Right renal cortex interstitium (tissue), 3 donors: ENCODE data around the gene POU6F1. TPM values are rescaled to one million over a fixed set of nuclear protein-coding genes. Genes with fewer than 3 reads are reported as not detected.
"Not testable (repeated sequence)": the region's sequence is repeated elsewhere in the genome, so short reads cannot be mapped to it uniquely, and the experiment has no call there.

Source experiments
- DNase-seq, 3 donors: peaks; one replicate each; pipeline ENCODE4 v3.0.0-alpha.2; 2013; ENCODE audit warnings: low read depth in 3 of 3, low spot score in 2 of 3
- polyA plus RNA-seq, 3 donors: library from polyadenylated mRNA; unstranded; fragments of 120-200 nt; gene quantifications; one replicate each; pipeline ENCODE4 v1.2.1, GENCODE V29; 2013; ENCODE audit not compliant: insufficient read length in 3 of 3

Gene POU6F1, protein sequence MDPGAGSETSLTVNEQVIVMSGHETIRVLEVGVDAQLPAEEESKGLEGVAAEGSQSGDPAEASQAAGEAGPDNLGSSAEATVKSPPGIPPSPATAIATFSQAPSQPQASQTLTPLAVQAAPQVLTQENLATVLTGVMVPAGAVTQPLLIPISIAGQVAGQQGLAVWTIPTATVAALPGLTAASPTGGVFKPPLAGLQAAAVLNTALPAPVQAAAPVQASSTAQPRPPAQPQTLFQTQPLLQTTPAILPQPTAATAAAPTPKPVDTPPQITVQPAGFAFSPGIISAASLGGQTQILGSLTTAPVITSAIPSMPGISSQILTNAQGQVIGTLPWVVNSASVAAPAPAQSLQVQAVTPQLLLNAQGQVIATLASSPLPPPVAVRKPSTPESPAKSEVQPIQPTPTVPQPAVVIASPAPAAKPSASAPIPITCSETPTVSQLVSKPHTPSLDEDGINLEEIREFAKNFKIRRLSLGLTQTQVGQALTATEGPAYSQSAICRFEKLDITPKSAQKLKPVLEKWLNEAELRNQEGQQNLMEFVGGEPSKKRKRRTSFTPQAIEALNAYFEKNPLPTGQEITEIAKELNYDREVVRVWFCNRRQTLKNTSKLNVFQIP
- polyA plus RNA-seq, result 1 to 10 TPM; 6.2 to 6.7 (median 6.2) TPM

DNA sequence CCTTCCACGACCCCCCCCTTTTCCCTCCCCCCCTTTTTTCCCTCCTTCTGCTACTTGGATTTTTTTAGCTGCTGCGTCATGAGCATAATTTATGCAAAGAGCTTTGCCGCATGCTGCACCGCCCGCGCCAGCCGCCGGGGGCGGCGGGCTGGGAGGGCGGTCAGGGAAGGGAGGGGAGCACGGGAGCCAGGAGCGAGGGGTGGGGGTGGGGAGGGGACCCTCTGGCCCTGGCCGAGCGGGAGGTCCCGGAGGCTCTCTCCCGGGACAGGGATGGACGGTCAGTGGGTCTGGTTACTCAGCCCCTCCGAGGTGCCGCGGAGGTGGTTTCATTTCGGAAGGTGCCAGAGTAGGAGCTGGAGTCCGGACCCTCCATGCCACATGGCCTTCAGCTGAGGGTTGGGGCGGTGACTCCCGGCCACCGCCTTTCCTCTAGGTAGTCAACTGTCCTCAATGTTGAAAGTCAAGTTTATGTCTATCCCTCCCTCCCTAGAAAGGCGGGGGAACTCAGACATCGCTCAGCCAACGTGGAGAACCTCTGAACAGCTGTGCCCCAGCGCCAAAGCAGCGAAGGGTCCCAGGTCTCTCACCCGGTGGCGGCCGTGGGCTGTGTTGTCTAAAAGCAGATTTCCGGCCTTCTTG is at the start of gene POU6F1:
TSS of gene POU6F1 (minus strand) at position 95 of the 639 bp plus-strand sequence. CDS start 11,226 bp downstream, outside the sequence.
- DNase-seq, result peak in 2 of 3 donors; percentile 69 to 86

DNA sequence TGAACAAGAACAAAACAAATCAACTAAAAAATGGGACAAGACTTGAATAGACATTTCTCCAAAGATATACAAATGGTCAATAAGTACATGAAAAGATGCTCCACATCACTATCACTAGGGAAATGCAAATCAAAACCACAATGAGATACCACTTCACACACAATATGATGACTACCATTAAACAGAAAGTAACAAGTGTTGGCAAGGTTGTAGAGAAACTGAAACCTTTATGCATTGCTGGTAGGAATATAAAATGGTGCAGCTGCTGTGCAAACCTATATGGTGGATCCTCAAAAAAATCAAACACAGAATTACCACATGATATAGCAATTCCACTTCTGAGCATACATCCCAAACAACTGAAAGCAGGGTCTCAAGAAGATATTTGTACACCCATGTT is 47.2 kb upstream of the POU6F1 start:
- DNase-seq, result no peak

DNA sequence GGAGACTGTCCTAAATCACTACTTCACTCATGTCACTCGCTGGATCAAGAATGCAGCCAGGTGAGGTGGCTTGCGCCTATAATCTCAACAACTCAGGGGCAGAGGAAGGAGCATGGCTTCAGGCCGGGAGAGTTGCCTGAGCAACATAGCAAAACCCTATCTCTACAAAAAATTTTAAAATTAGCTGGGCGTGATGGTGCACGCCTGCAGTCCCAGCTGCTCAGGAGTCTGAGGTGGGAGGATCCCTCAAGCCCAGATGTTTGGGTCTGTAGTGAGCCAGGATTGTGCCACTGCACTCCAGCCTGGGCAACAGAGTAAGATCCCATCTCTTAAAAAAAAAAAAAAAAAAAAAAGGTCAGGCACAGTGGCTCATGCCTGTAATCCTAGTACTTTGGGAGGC is 46.4 kb upstream of the POU6F1 start:
- DNase-seq, result no peak

DNA sequence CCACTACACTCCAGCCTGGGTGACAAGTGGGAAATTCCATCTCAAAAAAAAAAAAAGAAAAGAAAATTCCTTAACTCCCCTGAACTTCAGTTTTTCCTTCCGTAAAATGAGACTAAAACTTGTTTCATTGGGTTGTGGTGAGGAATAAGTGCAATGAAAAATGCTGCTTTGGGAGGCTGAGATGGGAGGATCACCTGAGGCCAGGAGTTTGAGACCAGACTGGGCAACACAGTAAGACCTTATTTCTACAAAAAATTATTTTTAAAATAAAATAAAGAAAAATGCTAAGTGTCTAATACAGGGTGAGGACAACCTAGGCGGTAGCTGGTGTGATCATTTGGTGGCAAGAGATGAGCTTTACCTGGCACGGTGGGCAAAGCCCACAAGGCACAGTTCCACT is 45.5 kb upstream of the POU6F1 start:
- no peak for DNase-seq

DNA sequence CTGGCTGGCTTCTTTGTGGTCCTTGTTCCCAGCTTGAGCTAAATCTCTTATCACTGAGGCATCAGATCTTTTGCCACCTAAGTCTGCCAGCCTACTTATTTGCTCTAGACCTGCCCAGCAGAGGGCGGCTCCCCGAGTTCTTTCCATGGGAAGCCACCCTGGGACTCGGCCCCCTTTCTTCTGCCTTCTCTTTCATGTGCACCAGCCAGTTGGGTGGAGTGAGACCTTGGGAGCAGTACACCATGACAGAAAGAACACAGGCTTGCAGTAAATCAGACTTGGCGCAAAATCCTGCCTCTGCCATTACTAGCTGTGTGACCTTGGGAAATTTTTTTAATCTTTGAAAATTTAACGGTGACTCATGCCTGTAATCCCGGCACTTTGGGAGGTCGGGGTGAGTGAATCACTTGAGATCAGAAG is 44.9 kb upstream of the POU6F1 start:
- DNase-seq, result no peak

DNA sequence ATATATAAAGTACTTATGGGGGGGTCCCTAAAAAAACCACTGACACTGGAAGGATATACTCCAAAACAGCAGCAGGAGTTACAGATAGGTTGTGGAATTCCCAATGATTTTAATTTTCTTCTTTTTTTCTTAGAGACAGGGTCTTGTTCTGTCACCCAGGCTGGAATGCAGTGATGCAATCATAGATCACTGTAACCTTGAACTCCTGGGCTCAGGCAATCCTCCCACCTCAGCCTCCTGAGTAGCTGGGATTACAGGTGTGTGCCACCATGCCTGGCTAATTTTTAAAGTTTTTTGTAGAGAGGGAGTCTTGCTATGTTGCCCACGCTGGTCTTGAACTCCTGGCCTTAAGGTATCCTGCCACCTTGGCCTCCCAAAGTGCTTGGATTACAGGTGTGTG is 41.7 kb upstream of the POU6F1 start:
- not testable (repeated sequence) for DNase-seq

DNA sequence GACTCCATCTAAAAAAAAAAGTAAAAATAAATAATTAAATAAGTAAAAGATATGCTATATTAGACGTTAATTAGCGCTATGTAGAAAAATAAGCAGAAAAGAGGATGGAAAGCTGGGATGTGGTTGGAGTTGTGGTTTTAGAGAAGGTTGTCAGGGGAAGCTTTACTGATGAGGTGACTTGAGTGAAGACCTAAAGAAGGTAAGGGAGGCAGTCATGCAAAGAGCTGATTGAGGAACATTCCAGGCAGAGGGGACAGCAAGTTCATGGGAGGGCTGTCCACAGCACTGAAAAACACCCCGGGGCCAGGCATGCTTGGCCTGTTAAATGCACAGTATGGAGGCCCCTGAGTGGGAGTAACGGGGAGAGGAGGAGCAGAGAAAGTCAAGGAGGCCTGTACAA is 36.7 kb upstream of the POU6F1 start:
- no peak for DNase-seq

DNA sequence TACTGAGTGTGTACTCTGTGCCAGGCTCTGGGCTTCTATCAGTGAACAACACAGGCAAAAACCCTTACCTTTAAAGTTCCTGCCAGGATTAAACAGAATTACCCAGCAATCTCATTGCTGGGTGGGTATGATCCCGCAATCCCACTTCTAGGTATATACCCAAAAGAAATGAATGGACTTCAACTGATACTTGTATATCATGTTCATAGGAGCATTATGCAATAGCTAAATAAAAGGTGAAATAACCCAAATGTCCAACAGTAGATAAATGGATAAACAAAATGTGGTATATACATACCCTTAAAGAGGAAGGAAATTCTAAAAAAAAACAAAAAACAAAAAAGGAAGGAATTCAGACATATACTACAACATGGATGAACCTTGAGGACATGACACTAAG is 35.4 kb upstream of the POU6F1 start:
- no peak for DNase-seq

DNA sequence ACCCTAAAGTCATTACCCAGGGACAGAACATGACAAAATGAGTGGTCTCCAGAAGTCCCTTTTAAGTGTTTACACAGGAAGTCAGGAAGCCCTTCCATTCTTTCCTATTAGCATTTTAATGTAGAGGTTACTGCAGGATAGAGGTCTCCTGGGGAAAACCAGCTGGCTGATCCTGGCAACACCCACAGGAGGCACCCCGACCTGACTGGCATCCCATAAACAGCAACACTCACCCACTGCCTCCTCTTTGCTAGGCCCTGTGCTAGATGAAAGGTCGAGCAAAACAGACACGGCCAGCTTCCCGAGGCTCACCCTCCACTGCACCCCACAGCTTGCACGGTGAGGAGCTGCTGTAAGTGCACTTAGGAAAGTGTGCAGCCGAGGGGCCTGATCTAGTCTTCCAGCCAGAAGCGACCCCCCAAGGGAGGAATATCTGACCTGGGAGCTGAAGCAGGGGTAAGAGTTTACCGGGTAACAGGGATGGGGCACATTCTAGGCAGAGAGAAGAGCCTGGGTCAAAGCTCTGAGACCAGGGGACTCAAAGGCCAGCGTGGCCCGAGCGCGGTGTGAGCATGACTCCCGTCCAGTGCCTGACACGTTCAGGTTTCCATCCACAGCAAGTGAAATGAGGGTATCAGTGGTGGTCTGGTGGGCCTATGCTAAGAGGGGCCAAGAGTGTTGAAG is 29.8 kb upstream of the POU6F1 start:
- no peak for DNase-seq

DNA sequence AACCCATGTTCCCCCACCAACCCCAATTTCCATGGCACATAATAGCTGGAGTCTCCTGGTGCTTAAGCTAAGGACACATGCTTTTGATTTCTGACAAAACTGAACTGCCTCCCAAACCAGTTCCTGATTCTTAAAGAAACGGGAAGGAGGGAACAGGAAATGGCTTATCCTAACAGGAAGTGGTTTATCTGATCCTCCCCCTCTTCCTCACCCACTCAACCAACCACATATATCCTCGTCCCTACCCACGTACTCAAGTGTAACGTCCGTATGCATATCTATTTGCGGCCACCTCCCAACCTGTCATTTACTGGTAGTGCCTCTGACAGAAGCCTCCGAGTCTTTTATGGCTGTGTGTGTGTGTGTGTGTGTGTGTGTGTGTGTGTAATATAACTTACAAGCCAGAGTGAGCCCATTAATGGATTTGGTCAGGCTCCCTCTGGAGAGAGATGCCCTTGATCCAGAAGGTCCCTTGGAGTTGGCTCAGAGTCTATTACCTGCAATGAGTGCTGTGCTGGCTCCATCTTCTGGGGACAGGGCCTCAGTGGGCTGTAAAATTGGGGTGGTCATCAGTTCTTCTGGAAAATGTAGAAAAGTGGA is 28.5 kb upstream of the POU6F1 start:
- DNase-seq, result no peak

DNA sequence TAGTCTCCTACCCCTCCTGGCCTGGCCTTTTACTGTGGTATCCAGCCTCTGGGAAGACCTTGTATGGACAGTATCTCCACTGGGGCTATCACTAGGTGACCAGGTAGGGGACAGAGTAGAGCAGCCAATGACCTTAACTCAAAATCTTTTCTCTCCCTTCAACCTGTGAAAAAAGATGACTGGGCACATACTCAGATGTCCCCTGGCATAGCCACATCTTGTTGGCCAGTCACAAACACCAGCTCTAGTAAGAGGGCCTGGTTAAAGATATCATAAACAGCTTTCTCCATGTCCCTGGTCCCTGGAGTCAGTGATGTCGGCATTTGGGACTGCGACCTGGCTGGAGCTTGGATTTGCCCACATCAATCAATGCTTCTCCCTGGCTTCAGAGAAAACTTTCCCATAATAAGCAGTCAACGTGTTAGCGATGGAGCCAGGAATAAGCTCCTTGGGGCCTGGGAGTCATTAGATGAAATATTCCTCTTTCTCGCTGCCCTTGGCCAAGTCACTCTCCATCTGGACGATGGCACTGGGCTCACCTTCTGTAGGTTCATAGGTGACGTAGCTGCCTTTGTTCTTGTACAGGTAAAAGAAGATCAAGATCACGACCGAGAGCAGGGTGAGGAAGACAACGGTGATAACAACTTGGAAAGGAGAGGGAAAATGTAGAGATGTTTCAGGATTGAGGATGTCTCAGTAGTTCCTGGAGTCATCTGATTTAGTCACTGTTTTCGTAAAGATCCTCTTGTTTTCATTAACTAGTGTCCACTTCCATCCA is 27.8 kb upstream of the POU6F1 start:
- DNase-seq, result no peak

DNA sequence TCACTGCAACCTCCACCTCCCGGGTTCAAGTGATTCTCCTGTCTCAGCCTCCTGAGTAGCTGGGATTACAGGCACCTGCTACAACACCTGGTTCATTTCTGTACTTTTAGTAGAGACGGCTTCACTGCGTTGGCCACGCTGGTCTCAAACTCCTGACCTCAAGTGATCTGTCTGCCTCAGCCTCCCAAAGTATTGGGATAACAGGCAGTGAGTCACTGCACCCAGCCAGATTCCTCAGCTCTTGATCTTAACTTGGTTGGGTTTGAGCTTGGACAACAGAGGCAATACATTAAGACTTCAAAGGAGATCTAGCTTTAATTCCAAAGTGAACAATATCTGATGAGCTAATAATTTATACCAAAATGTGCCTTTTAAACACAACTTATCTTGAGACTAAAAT is 26.4 kb upstream of the POU6F1 start:
- no peak for DNase-seq

DNA sequence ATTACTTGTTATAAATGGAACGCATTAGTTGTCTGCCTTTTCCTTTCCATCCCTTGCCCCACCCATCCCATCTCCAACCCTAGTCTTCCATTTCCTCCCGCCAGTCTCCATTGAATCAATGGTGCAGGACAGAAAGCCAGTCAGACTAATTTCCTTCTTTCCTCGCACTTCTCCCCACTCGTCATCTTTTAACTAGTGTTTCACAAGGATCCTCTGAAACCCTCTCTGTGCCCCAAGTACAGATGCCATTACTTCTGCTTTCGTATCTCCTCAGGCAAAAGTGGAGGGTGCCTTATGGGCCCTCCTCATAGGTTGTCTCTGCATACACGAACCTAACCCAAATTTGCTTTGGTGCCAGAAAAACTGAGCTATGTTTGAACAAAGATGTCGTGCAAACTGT is 25.0 kb upstream of the POU6F1 start:
- DNase-seq, result no peak

DNA sequence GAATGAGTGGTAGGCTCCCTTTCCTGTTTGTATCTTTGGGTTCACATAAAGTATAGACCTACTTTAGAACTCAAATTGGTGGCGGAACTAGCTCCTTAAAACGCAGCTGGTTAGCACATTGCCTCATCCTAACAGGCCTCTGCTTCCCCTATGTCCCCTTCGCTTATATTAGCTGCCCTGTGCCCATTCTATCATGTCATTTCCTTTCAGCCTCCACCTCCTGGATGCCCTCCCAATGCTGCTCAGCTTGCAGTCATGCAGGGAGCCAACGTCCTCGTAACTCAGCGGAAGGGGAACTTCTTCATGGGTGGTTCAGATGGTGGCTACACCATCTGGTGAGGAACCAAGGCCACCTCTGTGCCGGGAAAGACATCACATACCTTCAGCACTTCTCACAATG is 24.3 kb upstream of the POU6F1 start:
- DNase-seq, result no peak

DNA sequence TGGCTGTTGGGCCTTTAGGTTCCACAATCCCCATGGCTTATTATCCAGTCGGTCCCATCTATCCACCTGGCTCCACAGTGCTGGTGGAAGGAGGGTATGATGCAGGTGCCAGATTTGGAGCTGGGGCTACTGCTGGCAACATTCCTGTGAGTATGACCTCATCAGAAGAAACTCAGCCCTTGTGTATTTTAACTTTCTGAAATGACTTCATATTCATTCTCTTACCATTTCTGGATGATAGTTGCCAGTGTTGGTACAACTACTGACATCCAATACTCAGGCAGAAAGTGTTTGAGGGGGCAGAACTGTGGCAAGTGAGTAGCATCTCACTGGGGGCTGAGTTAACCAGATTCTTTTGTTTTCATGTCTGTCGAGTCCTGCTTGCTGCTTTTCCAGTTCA is 23.1 kb upstream of the POU6F1 start:
- DNase-seq, result no peak

DNA sequence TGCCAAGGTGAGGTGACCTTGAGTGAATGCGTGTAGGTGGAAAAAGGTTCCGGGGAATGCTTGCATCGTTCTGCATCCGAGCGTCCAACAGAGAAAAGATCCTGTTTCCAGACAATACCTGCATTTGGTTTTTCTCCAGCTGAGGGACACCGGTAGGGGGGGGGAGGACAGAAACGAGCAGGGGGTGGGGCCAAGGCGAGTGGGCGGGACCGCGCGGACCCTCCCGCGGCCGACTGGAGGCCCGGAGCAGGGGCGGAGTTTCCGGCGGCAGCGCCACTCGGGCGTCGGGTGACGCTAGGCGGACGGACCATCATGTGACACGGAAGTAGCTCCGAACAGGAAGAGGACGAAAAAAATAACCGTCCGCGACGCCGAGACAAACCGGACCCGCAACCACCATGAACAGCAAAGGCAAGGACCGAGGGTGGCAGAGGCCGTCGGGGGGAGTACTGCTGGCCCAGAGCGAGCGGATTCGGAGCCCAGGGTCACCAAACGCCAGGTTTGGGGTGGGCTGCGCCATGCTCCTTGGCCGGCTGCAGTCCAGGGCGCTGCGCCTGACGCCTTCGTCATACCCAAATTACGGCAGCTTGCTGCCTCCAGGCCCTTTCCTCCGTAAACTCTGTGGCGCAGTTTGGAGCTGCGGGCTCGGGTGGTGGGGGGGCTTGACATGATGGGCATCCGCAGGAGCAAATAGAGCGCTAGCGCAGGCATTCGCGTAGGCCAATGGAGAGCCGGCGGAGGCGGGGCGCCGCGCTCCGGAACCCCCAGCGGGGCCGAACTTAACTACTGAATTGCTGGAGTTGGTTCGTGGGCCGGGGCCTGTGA is 20.9 kb upstream of the POU6F1 start, which contains the start of gene DAZAP2:
TSS of gene DAZAP2 (plus strand) at position 317 of the 825 bp plus-strand sequence. CDS start at position 399, 82 bp downstream.
- peak in 2 of 3 donors; percentile 78 to 92 for DNase-seq

DNA sequence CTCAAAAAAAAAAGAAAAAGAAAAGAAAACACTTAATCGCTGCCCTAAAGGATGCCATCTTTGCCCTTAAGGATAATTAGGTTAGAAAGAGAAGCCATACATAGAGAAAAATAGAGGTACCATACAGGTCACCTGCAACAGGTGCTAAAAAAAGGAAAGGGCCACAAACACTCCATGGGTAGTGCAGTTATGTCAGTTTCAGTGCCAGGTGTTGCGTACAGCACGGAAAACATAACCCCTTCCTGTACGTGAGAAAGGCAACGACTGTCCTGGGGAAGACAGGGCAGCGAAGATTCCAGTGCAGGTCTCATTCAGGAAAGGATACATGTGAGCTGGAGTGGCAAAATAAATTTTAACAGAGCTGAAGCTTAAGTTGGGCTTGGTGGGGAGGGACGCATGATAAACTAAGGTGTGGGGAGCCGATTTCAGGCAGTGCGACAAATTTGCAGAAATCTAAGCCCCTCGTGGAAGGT is 20.2 kb upstream of the POU6F1 start:
- no peak for DNase-seq

DNA sequence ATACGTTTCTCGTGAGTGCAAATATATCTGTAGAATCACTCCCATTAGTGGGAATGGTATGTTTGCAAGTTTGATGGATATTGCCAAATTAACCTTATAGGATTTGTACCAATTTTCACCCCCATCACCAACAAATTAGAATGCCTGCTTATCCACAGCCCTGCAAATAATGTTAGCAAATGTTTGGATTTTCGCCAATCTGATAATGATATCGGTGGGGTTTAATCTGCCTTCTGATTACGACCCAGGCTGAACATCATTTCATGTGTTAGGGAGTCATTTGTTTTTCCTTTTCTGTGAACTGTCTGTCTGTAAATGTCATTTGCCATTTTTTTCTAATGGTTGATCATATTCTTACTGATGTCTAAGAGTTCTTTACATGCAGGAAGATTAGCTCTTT is 16.7 kb upstream of the POU6F1 start:
- DNase-seq, result no peak

DNA sequence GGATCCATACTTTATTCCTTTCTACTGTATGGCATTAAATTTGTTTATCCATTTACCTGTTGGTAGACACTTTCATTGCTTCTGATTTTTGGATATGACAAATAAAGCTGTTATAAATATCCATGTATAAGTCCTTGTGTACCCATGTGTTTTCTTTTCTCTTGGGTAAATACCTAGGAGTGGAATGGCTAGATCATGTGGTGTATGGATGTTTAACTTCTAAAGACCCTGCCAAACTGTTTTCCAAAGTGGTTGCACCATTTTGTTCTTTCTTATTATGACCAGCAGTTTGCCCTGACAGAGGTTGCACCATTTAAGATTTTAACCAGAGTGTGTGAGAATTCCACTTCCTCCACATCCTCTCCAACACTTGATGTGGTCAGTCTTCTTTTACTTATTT is 14.8 kb upstream of the POU6F1 start:
- DNase-seq, result no peak
